HepG2 (cell line): ENCODE results near the gene GADD45GIP1. TPM values are rescaled to one million over a fixed set of nuclear protein-coding genes. Genes with fewer than 3 reads are reported as not detected.

ENCODE experiments used
- ATAC-seq: fragments of 200-7000 bp; cut with Tn5 transposase; 3 replicates; pipeline ENCODE4 v1.9.1; 2020; ENCODE audit warnings: mild to moderate bottlenecking, moderate library complexity
- BruUV-seq: library from RNA; stranded (reverse); fragments of 400-500 nt; replicated peaks from 2 replicates; lab custom pipeline; 2021; lab: Mats Ljungman, UMichigan
- CTCF ChIA-PET: fragments of 300-600 bp; formaldehyde crosslinking; extraction: SDS; loops from one replicate; lab custom pipeline; 2021; ENCODE audit warnings: low total read pairs, inconsistent platforms, low intra/inter-chr PET ratio; lab: Yijun Ruan, JAX
- POLR2A ChIA-PET: fragments of 350-600 bp; sonication (Branson Sonifier 250); formaldehyde crosslinking; loops from one replicate; lab custom pipeline; 2020; ENCODE audit warnings: antibody characterized with exemption, inconsistent platforms; lab: Yijun Ruan, JAX
- DNase-seq: peaks from one replicate; pipeline ENCODE4 v3.0.0-alpha.2; 2015; ENCODE audit warnings: low spot score
- FAIRE-seq: peaks from 3 replicates; lab custom pipeline; 2011; peaks lifted over from hg19 to GRCh38; lab: Jason Lieb, UNC
- H2AFZ ChIP-seq: one replicate; pipeline ENCODE4 v1.6.1; 2011; ENCODE audit warnings: low read length, inconsistent platforms
- H3K27ac ChIP-seq: fragments of 300-600 bp; 3 replicates; pipeline ENCODE4 v1.8.0; 2011; ENCODE audit warnings: mixed run types, mild to moderate bottlenecking, mixed read lengths, low read length, inconsistent platforms; ENCODE audit not compliant: insufficient read depth; ENCODE audit errors: extremely low read length
- H3K27me3 ChIP-seq, 2 experiments: fragments of 200-600 bp in 1 of 2; 2 replicates in 1 of 2; 3 replicates in 1 of 2; pipeline versions ENCODE4 v1.6.0 to v1.8.0; 2011; ENCODE audit warnings: low read length in 2 of 2, mild to moderate bottlenecking in 2 of 2, moderate library complexity in 2 of 2, inconsistent platforms in 1 of 2; ENCODE audit not compliant: insufficient read depth in 2 of 2, control insufficient read depth in 1 of 2
- H3K36me3 ChIP-seq, 2 experiments: fragments of 200-600 bp in 1 of 2; replicated peaks in 1 of 2; 2 replicates in 1 of 2; 3 replicates in 1 of 2; pipeline versions ENCODE4 v1.5.1 to v1.8.0; 2011; ENCODE audit warnings: low read length in 2 of 2, inconsistent platforms in 1 of 2; ENCODE audit not compliant: insufficient read depth in 2 of 2, control insufficient read depth in 1 of 2
- H3K4me1 ChIP-seq: 2 replicates; pipeline ENCODE4 v1.5.1; 2012; ENCODE audit warnings: low read length, inconsistent platforms; ENCODE audit not compliant: insufficient read depth
- H3K4me2 ChIP-seq: 2 replicates; pipeline ENCODE4 v1.6.0; 2011; ENCODE audit warnings: low read depth, low read length, inconsistent platforms
- H3K4me3 ChIP-seq, 3 experiments: fragments of 200-600 bp in 1 of 3; sonication (generic), shearing (Covaris generic) in 1 of 3; replicated peaks in 1 of 3; 2 replicates each; pipeline ENCODE4 v1.5.1; 2011 to 2016; ENCODE audit warnings: low read length in 3 of 3, inconsistent platforms in 2 of 3, low read depth in 2 of 3, mild to moderate bottlenecking in 2 of 3, control low read depth in 1 of 3, mixed read lengths in 1 of 3; ENCODE audit not compliant: insufficient read depth in 1 of 3
- H3K79me2 ChIP-seq: one replicate; pipeline ENCODE4 v1.6.1; 2011; ENCODE audit warnings: low read length, inconsistent platforms; ENCODE audit not compliant: insufficient read depth
- H3K9ac ChIP-seq: 2 replicates; pipeline ENCODE4 v1.6.0; 2011; ENCODE audit warnings: mild to moderate bottlenecking, low read depth, low read length, inconsistent platforms; ENCODE audit not compliant: insufficient read depth
- H3K9me3 ChIP-seq: 2 replicates; pipeline ENCODE4 v1.5.1; 2012; ENCODE audit warnings: mild to moderate bottlenecking, low read length
- H4K20me1 ChIP-seq: 2 replicates; pipeline ENCODE4 v1.6.0; 2011; ENCODE audit warnings: inconsistent platforms, mild to moderate bottlenecking, low read length, moderate library complexity; ENCODE audit not compliant: insufficient read depth
- CBX1 ChIP-seq: IDR thresholded peaks from one replicate; pipeline ENCODE4 v1.6.1; 2016; ENCODE audit warnings: antibody characterized with exemption, low read depth
- FOXA3 ChIP-seq: IDR thresholded peaks from 2 replicates; pipeline ENCODE4 v1.6.1; 2016; ENCODE audit warnings: missing genetic modification reagents, missing compliant biosample characterization
- HNF4A ChIP-seq: sonication (generic); formaldehyde crosslinking; IDR thresholded peaks from 2 replicates; pipeline ENCODE4 v1.4.0; 2020; ENCODE audit warnings: missing genetic modification reagents
- MZF1 ChIP-seq: sonication (generic); formaldehyde crosslinking; IDR thresholded peaks from 2 replicates; pipeline ENCODE4 v1.8.1; 2023; ENCODE audit warnings: mild to moderate bottlenecking, missing genetic modification reagents, borderline replicate concordance
- RFXANK ChIP-seq: IDR thresholded peaks from 2 replicates; pipeline ENCODE4 v1.6.1; 2016
- ZFYVE20 ChIP-seq: sonication (generic); formaldehyde crosslinking; IDR thresholded peaks from 2 replicates; pipeline ENCODE4 v1.8.0; 2023; ENCODE audit warnings: low read depth, mild to moderate bottlenecking, moderate library complexity, missing genetic modification reagents, borderline replicate concordance
- ZNF550 ChIP-seq: sonication (generic); formaldehyde crosslinking; IDR thresholded peaks from 2 replicates; pipeline ENCODE4 v1.4.0; 2020; ENCODE audit warnings: mild to moderate bottlenecking, missing genetic modification reagents, borderline replicate concordance
- ZNF644 ChIP-seq: IDR thresholded peaks from 2 replicates; pipeline ENCODE4 v1.6.1; 2016; ENCODE audit warnings: low read depth
- ZNF841 ChIP-seq: sonication (generic); formaldehyde crosslinking; IDR thresholded peaks from 2 replicates; pipeline ENCODE4 v1.8.1; 2023; ENCODE audit warnings: missing genetic modification reagents, borderline replicate concordance
- ZSCAN22 ChIP-seq: sonication (generic); formaldehyde crosslinking; IDR thresholded peaks from 2 replicates; pipeline ENCODE4 v1.4.0; 2020; ENCODE audit warnings: mild to moderate bottlenecking, missing genetic modification reagents
- WGBS: methylation state at CpG from one replicate; pipeline ENCODE4 v1.1.6; 2017; ENCODE audit warnings: low lambda C conversion rate; 5-methylcytosine and 5-hydroxymethylcytosine counted together
- in situ Hi-C: cut with HindIII; loops from 2 replicates; pipeline ENCODE4 v1.10.0; 2017; ENCODE audit warnings: low pct_unique_long_range_greater_than_20kb; ENCODE audit not compliant: extremely low pct_ligation_motif_present
- intact Hi-C: fragments of 100-400 bp; cut with micrococcal nuclease; formaldehyde crosslinking; loops from one replicate; pipeline ENCODE4 v1.10.0; 2022; ENCODE audit not compliant: unreplicated experiment
- polyA plus RNA-seq, 8 experiments: library from polyadenylated mRNA; depleted of rRNA in 3 of 8; stranded (reverse) in 7 of 8; unstranded in 1 of 8; fragments of >200 nt; fragmentation: Illumina TruSeq in 4 of 8; extraction: Trizol in 4 of 8; gene quantifications; 2 replicates each; pipeline versions ENCODE4 v1.2.1 to v1.2.3, GENCODE V29; 2011 to 2016; ENCODE audit warnings: low read depth in 4 of 8, missing spikeins in 1 of 8, mixed read lengths in 1 of 8; ENCODE audit not compliant: insufficient read depth in 1 of 8
- total RNA-seq, 5 experiments: library from RNA; depleted of rRNA; stranded (reverse); fragments of >200 nt; fragmentation: Illumina TruSeq; extraction: Trizol; gene quantifications; 2 replicates each; pipeline ENCODE4 v1.2.3, GENCODE V29; 2016; ENCODE audit warnings: low read depth in 1 of 5
- TF ChIP-seq, protein P1 (sequence below): sonication (generic); formaldehyde crosslinking; IDR thresholded peaks from 2 replicates; pipeline ENCODE4 v1.4.0; 2020; ENCODE audit warnings: mild to moderate bottlenecking, missing genetic modification reagents, borderline replicate concordance

GADD45GIP1 gene
- total and polyA plus RNA-seq, 2 of the 13 experiments (the other 11 are each of a cell fraction or from before 2014, with no cell fraction given) = 24.6 to 30.7 TPM

- H3K79me2 ChIP-seq = no peaks in the 10 kb centered on the region
- ATAC-seq = no peak
- no TSS peak for BruUV-seq
- FAIRE-seq = no peak
- H3K36me3 ChIP-seq = no peaks in the 10 kb centered on the region
- H3K27ac ChIP-seq = no peak overlapping the region
- no peak overlapping the region for H3K4me3 ChIP-seq
- H3K27me3 ChIP-seq = no peaks in the 10 kb centered on the region
- intact Hi-C loops = no loop called here
- ChIA-PET CTCF (no interaction called here), POLR2A (no interaction called here)
- DNase-seq = no peak
- 67% methylated on average over 3 of the region's 3 CpGs for WGBS
- no peak overlapping the region for H3K4me2 ChIP-seq
- in situ Hi-C loops = no loop called here
- no peak overlapping the region for H2AFZ ChIP-seq
- H3K4me1 ChIP-seq = peaks cover 40% of the 10 kb centered on the region
- H3K9me3 ChIP-seq = no peaks in the 10 kb centered on the region
- H3K9ac ChIP-seq = no peak overlapping the region
- TF ChIP-seq CBX1 = no peak
- TF ChIP-seq HNF4A = no peak
- TF ChIP-seq ZNF644 (CRISPR knock-in tag) = no peak
- TF ChIP-seq, protein P1, sequence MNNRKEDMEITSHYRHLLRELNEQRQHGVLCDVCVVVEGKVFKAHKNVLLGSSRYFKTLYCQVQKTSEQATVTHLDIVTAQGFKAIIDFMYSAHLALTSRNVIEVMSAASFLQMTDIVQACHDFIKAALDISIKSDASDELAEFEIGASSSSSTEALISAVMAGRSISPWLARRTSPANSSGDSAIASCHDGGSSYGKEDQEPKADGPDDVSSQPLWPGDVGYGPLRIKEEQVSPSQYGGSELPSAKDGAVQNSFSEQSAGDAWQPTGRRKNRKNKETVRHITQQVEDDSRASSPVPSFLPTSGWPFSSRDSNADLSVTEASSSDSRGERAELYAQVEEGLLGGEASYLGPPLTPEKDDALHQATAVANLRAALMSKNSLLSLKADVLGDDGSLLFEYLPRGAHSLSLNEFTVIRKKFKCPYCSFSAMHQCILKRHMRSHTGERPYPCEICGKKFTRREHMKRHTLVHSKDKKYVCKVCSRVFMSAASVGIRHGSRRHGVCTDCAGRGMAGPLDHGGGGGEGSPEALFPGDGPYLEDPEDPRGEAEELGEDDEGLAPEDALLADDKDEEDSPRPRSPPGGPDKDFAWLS (CRISPR knock-in tag) = no peak
- TF ChIP-seq RFXANK (CRISPR knock-in tag) = no peak
- TF ChIP-seq ZFYVE20 (CRISPR knock-in tag) = no peak
- TF ChIP-seq MZF1 = no peak
- TF ChIP-seq FOXA3 = no peak
- TF ChIP-seq ZNF841 (CRISPR knock-in tag) = no peak
- TF ChIP-seq ZNF550 (CRISPR knock-in tag) = no peak
- no peak for TF ChIP-seq ZSCAN22
- H4K20me1 ChIP-seq = no peaks in the 10 kb centered on the region
Observed at GRCh38 chr19:12990853-12991252, 33.8 kb upstream of the GADD45GIP1 start.
